Measurements from ENCODE around the gene STN1. TPM values are rescaled to one million over a fixed set of nuclear protein-coding genes. Genes with fewer than 3 reads are reported as not detected.

The STN1 gene
- total and polyA plus RNA-seq, 2 of the 8 experiments (the other 6 are each of a cell fraction or from before 2014, with no cell fraction given) = 10.1 to 12.4 TPM

GRCh38 chr10:103876155-103876554 lies 41.8 kb downstream of the STN1 start (continued):
- TF ChIP-seq GTF2F1 (IDR thresholded peaks at IDR 0.05; ENCODE audit: borderline replicate concordance, low read depth, low read length) = no peak
- TF ChIP-seq ASH2L (IDR thresholded peaks at IDR 0.05; ENCODE audit: low read length) = no peak
- TF ChIP-seq RBBP5 (IDR thresholded peaks at IDR 0.05; ENCODE audit: borderline replicate concordance, low read depth, low read length) = no peak
- TF ChIP-seq HDAC6 (IDR thresholded peaks at IDR 0.05; ENCODE audit: low read depth, low read length) = no peak
- TF ChIP-seq TAF7 (optimal IDR thresholded peaks at IDR 0.05; ENCODE audit: borderline replicate concordance, low read depth, low read length) = no peak

All from H1 (cell line).